Measurements from ENCODE around the gene SIDT1.

DNA sequence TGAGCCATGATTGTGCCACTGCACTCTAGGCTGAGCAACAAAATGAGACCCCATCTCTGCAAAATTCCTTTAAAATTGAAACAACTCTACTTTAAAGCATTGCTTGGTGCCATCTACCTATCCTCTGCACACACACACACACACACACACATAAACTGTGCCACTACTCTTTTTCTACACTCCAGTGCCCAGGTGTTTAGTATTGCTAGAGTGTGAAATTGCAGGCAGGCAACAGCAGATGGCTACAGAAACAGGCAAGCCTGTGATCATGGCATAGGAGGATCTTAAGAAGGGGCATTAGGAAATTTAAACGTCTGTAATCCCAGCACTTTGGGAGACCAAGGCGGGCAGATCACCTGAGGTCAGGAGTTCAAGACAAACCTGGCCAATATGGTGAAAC, 39.0 kb downstream of the SIDT1 start:
- TF ChIP-seq, protein P1, sequence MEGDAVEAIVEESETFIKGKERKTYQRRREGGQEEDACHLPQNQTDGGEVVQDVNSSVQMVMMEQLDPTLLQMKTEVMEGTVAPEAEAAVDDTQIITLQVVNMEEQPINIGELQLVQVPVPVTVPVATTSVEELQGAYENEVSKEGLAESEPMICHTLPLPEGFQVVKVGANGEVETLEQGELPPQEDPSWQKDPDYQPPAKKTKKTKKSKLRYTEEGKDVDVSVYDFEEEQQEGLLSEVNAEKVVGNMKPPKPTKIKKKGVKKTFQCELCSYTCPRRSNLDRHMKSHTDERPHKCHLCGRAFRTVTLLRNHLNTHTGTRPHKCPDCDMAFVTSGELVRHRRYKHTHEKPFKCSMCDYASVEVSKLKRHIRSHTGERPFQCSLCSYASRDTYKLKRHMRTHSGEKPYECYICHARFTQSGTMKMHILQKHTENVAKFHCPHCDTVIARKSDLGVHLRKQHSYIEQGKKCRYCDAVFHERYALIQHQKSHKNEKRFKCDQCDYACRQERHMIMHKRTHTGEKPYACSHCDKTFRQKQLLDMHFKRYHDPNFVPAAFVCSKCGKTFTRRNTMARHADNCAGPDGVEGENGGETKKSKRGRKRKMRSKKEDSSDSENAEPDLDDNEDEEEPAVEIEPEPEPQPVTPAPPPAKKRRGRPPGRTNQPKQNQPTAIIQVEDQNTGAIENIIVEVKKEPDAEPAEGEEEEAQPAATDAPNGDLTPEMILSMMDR (IDR thresholded peaks at IDR 0.05): no peak
- TF ChIP-seq, protein P2, sequence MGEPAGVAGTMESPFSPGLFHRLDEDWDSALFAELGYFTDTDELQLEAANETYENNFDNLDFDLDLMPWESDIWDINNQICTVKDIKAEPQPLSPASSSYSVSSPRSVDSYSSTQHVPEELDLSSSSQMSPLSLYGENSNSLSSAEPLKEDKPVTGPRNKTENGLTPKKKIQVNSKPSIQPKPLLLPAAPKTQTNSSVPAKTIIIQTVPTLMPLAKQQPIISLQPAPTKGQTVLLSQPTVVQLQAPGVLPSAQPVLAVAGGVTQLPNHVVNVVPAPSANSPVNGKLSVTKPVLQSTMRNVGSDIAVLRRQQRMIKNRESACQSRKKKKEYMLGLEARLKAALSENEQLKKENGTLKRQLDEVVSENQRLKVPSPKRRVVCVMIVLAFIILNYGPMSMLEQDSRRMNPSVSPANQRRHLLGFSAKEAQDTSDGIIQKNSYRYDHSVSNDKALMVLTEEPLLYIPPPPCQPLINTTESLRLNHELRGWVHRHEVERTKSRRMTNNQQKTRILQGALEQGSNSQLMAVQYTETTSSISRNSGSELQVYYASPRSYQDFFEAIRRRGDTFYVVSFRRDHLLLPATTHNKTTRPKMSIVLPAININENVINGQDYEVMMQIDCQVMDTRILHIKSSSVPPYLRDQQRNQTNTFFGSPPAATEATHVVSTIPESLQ (CRISPR knock-in tag; IDR thresholded peaks at IDR 0.05): no peak
- TF ChIP-seq, protein P3, sequence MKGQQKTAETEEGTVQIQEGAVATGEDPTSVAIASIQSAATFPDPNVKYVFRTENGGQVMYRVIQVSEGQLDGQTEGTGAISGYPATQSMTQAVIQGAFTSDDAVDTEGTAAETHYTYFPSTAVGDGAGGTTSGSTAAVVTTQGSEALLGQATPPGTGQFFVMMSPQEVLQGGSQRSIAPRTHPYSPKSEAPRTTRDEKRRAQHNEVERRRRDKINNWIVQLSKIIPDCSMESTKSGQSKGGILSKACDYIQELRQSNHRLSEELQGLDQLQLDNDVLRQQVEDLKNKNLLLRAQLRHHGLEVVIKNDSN (CRISPR knock-in tag; IDR thresholded peaks at IDR 0.05): no peak
- TF ChIP-seq CREB1 (CRISPR knock-in tag; IDR thresholded peaks at IDR 0.05): no peak
- TF ChIP-seq NR3C1 (CRISPR knock-in tag; conservative IDR thresholded peaks at IDR 0.05; ENCODE audit: low read depth): no peak
- no peak for TF ChIP-seq ZBTB21 (CRISPR knock-in tag; IDR thresholded peaks at IDR 0.05; ENCODE audit: borderline replicate concordance)
